NCI-H460 (cell line): ENCODE data around the gene LGI4. TPM values are rescaled to one million over a fixed set of nuclear protein-coding genes. Genes with fewer than 3 reads are reported as not detected.
A peak's percentile ranks its signal among the peaks of the same experiment; 100 is the strongest.
"Not testable (repeated sequence)": the region's sequence is repeated elsewhere in the genome, so short reads cannot be mapped to it uniquely, and the experiment has no call there.

Experiments
- DNase-seq: peaks from one replicate; pipeline ENCODE4 v3.0.0-alpha.2; 2016; ENCODE audit warnings: low read depth; ENCODE audit errors: extremely low read depth
- total RNA-seq: library from RNA; depleted of rRNA; stranded (reverse); fragments of >200 nt; shearing (Covaris generic); gene quantifications from 2 replicates; pipeline ENCODE4 v1.2.3, GENCODE V29; 2014

LGI4 gene
- total RNA-seq, 1 experiment from 2014 or later: 0.12 TPM

DNA sequence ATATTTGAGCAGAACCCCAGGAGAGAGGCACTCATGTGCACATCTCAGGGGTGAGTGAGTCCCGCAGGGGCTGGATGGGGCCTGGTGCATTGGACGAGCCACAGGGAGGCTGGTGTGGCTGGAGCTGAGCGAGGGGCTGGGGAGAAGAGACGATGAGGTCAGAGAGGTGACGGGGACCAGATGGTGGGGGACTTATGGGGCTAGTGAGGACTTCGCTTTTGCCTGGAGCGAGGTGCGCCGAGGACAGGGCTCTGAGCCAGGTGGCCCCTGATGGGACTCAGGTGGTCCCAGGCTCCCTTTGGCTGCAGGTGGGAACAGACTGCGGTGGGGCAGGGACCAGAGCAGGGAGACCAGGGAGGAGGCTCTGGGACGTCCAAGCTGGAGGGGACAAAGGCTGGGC, 26.1 kb downstream of the LGI4 start:
- no peak for DNase-seq

DNA sequence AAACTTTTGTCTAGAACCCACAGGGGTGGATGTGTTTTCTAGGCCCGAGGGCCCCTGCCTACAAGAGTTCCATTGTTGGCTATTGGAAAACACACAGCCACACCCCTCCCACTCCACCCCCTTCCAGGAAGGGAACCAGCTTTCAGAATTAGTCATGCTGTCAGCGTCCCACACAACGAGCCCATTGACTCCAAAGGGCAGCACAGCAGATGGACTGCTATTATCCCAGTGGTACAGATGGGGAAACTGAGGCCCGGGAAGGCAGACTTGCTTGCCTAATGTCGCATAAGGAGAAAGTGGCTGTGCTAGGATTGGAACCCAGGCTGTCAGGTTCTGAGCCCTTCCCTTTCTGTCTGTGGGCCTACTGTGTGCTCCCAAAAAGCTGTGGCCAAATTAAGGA, 27.3 kb downstream of the LGI4 start:
- DNase-seq: peak; percentile 40

DNA sequence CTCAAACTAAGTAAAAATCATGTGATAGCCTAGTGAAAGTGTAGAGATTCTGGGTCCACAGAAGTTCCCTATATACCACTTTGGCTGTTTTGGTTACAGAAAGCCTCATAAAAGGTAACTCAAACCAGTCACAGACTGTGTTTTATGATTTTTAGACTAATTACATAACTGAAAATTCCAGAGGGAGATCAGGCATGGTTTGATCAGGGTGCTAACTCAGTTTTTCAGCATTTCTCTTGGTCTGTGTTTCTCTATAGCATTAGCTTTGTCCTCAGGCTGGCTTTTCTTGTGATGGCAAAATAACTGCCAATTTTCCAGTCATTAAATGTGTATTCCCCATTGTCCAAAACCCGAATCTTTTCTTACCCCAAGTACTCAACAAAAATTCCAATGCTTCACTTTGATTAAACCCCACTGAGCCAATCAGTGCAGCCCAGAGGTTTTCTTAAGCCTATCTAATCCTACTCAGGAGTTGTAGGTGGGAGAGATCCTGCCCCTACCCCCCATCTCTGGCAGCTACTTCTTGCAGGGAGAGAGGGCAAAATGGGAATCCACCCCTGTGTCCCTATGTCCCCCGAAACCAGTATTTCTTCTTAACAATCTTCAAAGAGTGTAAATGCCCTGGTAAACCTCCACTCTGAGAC, 27.8 kb downstream of the LGI4 start:
- DNase-seq: no peak

DNA sequence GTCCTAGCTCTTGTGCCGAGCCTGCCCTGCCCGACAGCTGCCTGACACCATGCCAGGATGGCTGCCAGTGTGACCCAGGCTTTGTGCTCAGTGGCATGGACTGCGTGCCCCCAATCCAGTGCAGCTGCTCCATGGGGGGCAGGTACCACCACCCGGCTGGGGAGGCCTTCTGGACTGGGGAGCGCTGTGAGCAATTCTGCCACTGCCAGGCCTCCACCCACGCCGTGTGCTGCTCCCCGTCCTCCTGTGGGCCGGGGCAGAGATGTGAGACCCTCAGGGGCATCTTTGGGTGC, 28.6 kb downstream of the LGI4 start:
- DNase-seq: no peak

DNA sequence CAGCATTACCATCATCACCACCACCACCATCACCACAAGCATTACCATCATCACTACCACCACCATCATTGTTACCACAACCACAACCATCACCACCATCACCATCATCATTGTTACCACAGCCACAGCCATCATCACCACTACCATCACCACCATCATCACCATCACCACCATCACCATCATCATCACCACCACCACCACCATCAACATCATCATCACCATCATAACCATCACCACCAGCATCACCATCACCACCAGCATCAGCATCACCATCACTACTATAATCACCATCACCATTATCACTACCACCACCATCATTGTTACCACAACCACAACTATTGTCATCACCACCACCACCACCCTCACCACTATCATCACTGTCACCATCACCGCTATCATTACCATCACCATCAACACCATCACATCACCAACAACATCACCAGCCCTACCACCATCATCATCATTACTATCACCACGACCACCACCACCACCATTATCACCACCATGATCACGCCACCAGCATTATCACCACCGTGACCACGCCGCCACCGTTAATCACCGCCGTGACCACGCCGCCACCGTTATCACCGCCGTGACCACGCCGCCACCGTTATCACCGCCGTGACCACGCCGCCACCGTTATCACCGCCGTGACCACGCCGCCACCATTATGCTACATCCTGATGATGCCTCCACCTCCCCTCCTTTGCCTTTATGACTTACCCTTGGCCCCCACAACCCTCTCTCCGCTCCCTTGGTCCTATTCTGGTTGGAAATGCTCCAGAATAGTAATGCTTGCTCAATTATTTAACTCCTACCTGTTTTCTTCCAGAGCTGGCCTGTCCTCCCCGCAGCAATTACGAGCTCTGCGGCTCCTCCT, 29.2 kb downstream of the LGI4 start:
- no peak for DNase-seq

DNA sequence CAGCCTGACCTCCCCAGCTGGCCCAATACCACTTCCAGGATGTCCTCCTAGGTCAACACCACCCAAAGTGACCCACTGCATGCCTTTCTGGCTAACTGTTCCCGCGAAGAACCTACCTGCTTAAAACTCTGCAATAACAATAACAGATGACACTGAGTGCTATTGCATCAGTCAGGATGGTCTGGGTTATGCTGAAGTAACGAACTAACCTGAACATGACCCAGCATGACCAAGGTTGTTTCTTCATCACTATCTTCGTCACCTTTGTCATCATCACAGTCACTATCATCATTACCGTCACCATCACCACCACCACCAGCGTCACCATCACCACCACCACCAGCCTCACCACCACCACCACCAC, 29.8 kb downstream of the LGI4 start:
- DNase-seq: no peak

DNA sequence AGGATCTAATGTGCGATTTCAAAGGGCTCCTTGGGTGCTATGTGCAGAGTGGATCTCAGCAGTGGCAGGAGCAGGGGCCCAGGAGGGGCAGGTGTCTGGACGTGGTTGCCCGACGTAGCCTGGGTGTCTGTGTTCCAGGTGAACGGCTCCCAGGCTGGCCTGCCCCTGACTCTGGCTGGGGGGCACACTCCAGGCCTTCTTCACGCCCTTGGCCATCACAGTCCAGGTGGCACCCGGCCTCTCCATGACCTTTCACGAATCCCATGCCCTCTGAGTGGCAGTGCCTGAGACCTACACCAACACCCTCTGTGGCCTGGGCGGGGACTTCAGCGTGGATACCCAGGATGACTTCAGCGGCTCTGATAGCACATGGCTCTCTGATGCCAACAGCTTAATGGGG, 30.5 kb downstream of the LGI4 start:
- DNase-seq: no peak

DNA sequence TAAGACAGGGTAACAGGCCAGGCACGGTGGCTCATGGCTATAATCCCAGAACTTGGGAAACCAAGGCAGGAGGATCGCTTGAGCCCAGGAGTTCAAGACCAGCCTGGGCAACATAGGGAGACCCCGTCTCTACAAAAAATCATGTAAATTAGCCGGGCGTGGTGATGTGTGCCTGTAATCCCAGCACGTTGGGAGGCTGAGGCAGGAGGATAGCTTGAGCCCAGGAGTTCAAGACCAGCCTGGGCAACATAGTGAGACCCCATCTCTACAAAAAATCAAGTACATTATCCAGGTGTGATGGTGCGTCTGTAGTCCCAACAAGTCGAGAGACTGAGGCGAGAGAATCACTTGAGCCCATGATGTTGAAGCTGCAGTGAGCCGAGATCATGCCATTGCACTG, 31.2 kb downstream of the LGI4 start:
- not testable (repeated sequence) for DNase-seq

DNA sequence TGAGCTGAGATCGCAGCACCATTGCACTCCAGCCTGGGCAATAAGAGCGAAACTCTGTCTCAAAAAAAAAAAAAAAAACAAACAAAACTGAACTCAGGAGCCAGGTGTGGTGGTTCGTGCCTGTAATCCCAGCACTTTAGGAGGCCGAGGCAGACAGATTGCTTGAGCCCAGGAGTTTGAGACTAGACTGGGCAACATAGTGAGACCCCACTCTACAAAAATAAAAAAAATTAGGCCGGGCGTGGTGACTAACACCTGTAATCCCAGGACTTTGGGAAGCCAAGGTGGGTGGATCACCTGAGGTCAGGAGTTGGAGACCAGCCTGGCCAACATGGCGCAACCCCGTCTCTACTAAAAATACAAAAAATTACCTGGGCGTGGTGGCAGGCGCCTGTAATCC, 32.9 kb downstream of the LGI4 start:
- DNase-seq: not testable (repeated sequence)

DNA sequence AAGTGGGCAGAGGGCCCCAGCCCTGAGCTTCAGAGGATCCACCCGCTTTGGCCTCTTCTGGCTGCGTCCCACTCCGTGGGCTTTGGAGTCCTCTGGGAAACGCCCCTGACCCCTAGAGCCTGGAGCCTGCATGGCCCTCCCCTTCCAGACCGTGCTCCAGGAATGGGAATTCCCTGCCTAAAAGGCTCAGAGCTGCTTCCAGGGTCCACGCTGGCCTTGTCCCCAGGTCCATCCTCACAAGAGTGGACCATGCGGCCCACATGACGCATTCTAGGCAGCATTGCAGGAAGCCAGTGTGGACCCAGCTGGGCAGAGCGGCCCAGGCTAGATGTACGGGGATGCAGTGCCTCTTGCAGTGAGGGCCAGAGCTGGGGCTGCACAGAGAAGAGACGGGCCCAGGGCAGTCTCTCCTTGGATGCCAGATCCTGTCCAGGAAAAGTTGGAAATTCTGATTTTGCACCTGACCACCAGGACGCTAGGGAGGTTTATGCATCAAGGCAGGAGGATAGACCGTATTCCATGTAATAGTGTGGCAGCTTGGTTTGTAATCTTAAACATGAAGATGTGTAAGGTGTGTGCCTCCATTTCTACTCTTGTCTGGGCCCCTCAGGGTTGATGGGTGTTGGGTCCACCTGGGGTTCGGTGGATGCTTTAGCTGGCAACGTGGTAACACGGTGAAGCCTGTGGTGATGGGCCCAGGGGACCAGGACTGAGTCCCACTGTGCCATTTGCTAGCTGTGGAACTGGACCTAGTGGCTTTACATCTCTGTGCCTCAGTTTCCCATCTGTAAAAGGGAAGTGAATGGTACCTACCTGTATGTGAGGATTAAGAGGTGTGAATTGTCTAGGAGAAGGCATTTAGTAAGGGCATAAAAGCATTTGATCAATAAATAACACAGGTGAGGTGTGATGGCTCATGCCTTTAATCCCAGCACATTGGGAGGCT, 34.0 kb downstream of the LGI4 start:
- DNase-seq: no peak

DNA sequence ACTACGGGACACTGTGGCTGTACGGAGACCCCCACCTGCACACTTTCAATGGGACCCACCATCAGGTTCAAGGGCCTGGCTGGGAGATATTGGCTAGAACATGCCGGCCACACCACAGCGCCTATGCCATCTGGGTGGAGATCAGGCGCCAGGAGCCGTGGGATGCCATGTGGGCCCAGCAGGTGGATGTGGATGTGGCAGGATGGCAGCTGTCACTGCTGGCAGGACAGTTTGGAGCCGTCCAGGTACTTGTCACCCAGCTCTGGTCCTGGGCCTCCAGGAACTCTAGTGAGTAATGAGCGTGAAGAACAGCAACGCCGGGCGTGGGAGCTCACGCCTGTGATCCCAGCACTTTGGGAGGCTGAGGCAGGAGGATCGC, 35.0 kb downstream of the LGI4 start:
- no peak for DNase-seq

DNA sequence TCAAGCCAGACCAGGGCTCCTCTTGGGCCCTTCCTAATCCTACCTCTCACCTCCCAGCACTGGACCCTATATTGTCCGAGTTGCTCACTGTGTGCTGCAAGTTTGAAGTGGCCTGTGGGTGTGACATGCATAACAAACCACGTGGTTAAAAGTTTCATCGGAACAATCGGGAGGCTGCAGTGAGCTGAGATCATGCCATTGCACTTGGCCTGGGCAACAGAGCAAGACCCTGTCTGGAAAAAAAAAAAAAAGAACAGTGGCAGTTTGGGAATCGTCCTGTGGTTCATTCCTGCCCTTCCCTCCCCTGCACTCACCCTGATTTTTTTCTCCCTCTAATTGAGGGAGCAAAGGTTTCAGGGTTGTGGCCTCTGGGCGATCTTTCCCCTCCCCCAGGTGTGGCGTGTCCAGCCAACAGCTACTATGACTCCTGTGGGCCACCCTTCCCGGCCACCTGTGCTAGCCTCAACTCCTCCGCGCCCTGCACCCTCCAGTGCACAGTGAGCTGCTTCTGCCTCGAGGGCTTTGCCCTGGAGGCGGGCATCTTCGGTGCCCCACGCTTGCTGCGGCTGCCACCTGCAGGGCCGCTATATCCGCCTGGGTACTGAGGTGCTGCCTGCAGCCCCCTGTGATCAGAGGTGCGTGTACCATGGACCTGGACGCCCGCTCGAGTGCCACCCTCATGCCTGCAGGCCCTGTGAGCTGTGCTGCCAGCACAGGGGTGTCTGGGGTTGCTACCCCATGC, 35.5 kb downstream of the LGI4 start:
- DNase-seq: no peak

DNA sequence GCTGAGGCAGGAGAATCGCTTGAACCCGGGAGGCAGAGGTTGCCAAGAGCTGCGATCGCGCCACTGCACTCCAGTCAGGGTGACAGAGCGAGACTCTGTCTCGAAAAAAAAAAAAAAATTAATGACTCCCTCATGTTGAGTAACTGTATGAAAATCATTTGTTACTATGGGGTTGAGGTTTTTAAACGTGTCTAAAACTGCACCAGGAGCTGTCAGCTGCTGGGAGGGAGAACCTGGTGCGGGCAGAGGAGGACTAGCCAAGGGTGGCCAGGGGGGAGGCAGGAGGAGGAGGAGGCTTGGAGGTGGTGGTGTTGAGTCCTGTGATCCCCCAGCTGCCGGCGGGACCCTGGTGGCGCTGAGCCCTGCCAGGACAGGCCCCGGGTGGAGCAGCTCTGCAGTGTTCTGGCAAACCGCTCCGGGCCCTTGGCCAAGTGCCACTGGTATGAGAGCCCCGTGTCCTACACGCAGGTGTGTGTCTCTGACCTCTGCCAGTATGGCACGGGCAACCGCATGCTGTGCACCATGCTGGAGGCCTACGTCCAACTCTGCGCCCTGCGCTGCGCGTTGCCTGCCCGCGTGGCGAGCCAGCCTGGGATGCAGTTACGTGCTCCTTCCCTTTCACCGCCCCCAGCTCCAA, 36.3 kb downstream of the LGI4 start:
- no peak for DNase-seq

DNA sequence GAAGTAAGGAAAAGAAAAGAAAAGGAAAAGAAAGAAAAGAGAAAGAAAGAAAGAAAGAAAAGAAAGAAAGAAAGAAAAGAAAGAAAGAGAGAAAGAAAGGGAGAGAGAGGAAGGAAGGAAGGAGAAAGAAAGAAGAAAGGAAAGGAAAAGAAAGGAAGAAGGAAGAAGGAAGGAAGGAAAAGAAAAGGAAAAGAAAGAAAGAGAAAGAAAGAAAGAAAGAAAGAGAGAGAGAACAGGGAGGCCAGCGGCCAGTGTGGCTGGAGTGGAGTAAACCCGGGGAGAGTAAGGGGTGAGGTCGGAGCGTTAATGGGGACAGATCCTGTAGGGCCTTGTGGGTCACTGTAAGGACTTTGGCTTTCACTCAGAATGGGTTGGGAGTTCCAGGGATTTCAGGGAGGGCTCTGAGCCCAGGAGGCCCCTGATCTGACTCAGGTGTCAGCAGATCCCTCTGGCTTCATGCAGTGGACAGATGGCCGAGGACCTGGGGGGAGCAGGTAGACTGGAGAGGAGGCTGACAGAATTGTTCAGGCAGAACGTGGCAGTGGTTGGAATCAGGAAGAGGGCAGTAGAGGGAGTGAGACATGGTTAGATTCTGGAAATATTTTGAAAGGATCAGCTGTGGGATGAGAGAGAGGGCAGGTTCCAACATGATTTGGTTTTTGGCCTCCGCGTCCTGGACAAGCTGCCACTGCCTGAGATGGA, 39.0 kb downstream of the LGI4 start:
- DNase-seq: no peak

DNA sequence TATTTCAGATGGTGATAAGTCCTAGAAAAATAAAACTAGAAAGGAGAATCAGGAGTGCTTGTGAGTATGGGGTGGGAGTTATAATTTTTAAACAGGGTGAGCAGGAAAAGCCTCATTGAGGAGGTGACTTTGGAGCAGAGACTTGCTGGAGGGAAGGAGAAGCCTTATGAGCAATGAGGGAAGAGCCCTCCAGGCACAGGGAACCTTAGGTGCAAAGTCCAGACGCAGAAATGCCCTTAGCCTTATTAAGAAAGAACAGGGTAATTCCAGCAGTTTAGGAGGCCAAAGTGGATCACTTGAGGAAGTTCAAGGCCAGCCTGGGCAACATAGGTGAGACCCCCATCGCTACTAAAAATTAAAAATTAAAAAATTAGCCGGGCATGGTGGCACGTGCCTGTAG, 40.2 kb downstream of the LGI4 start:
- DNase-seq: no peak

DNA sequence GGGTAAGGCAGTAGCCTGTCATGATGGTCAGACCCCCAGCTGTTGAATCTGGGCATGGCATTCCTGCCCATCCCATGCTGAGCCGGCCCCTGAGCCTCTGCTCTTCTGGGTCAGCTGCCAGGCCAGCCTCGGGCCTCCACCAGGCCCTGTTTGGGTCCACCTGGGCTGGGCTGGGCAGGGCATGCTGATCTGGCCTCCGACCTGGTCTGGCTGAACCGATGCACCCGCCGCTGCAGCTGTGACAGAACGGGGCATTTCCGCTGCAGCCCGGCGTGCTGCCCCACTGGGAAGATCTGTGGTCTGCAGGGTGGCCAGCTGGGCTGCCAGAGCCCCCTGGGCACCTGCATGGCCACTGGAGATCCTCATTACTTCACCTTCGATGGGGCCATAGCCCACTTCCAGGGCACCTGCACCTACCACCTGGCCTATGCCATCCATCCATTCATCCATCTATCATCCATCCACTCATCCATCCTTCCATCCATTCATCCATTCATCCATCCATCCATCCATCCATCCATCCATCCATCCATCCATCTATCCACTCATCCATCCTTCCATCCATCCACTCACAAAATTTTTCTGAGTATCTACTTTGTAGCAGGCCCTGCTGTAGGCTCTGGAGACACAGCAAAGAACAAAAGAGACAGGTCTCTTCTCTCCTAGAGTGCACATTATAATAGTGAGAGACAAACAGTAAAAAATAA, 40.8 kb downstream of the LGI4 start:
- no peak for DNase-seq

DNA sequence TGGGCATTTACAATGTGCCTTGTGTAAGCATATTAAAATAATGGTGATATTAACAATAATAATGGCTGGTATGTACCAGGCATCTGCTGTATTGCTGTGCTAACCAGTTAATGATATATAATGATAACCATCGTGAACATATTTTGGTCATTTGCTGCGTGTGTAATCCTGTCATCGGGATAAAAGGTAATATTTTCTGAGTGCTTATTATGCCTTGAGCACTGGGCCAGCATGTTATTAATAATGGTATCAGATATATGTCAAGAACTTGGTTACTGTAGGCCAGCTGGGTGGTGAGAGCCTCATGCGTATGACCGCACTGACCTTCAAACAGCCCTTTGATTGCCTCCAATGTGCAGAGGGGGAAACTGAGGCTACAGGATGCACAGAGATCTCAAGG, 41.4 kb downstream of the LGI4 start:
- no peak for DNase-seq

DNA sequence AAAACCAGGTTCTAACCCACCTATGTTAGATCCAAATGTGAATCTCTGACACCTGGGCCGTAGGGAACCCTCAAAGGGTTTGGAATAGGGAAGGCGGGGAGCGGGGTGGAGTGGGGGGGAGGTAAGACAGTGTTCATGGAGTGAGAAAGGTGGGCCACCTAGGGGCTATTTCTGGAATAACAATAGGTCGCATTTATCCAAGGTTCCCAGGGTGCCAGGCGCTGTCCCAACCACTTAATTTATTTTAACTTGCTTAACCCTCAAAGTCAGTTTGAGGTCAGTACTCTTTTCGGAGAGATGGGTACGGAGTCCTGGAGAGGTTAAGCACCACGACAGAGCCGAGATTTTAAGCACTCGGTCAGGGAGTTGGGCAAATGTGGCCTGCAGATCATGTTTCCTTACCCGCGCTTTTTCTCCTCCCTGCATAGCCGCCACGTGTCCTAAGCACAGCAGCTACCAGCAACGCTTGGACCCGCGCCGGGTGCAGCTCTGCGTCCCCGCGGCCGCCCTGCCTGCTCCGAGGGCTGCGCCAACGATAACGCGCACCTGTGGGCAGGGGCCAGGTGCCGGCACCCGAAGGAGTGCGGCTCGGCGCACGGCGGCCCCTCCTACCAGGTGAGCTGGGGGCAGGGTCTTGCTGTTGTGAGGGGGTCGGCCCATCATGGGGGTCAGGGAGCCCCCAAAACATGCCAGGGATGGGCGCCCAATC, 44.2 kb downstream of the LGI4 start:
- peak; percentile 43 for DNase-seq

DNA sequence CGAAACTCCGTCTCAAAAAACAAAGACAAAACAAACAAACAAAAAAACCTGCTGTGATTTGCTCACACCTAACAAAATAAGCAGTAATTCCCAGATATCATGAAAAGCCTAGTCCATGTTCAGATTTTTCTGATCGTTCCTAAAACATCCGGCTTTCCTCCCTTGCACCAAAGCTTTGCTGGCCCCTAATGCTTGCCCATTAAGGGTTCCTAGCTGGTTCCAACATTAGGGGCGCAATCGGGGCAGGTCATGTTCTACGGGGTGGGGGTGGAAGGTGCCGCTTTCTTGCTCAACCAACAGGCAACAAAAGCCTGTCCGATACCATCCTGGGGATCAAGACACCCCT, 44.7 kb downstream of the LGI4 start:
- DNase-seq: no peak
